Coronary artery (tissue), 2 donors: ENCODE results near the gene RPS26.

Experiments used
- DNase-seq: peaks from one replicate; pipeline ENCODE4 v3.0.0-alpha.2; 2017; ENCODE audit warnings: low spot score
- H3K27ac ChIP-seq, 2 donors: fragments of 200-600 bp; sonication (generic); one replicate each; pipeline ENCODE4 v1.5.1; 2016 to 2019
- H3K4me3 ChIP-seq: fragments of 200-600 bp; sonication (generic); 2 replicates; pipeline ENCODE4 v1.5.1; 2016; ENCODE audit warnings: mild to moderate bottlenecking, moderate library complexity
- CTCF ChIP-seq: fragments of 200-600 bp; sonication (generic); IDR thresholded peaks from one replicate; pipeline ENCODE4 v1.5.1; 2019; ENCODE audit warnings: antibody characterized with exemption

Gene RPS26

GRCh38 chr12:56087220-56087619, 45.5 kb downstream of the RPS26 start:
- no peak for DNase-seq
- no peak overlapping the region for H3K27ac ChIP-seq
- TF ChIP-seq CTCF = no peak
- H3K4me3 ChIP-seq = no peak overlapping the region
